HepG2 (cell line): ENCODE results near the gene C3orf18. TPM values are rescaled to one million over a fixed set of nuclear protein-coding genes. Genes with fewer than 3 reads are reported as not detected.

Experiments
- ATAC-seq: fragments of 200-7000 bp; cut with Tn5 transposase; 3 replicates; pipeline ENCODE4 v1.9.1; 2020; ENCODE audit warnings: mild to moderate bottlenecking, moderate library complexity
- BruUV-seq: library from RNA; stranded (reverse); fragments of 400-500 nt; replicated peaks from 2 replicates; lab custom pipeline; 2021; lab: Mats Ljungman, UMichigan
- CTCF ChIA-PET: fragments of 300-600 bp; formaldehyde crosslinking; extraction: SDS; loops from one replicate; lab custom pipeline; 2021; ENCODE audit warnings: low total read pairs, inconsistent platforms, low intra/inter-chr PET ratio; lab: Yijun Ruan, JAX
- POLR2A ChIA-PET: fragments of 350-600 bp; sonication (Branson Sonifier 250); formaldehyde crosslinking; loops from one replicate; lab custom pipeline; 2020; ENCODE audit warnings: antibody characterized with exemption, inconsistent platforms; lab: Yijun Ruan, JAX
- DNase-seq: peaks from one replicate; pipeline ENCODE4 v3.0.0-alpha.2; 2015; ENCODE audit warnings: low spot score
- FAIRE-seq: peaks from 3 replicates; lab custom pipeline; 2011; peaks lifted over from hg19 to GRCh38; lab: Jason Lieb, UNC
- H2AFZ ChIP-seq: one replicate; pipeline ENCODE4 v1.6.1; 2011; ENCODE audit warnings: low read length, inconsistent platforms
- H3K27ac ChIP-seq: fragments of 300-600 bp; 3 replicates; pipeline ENCODE4 v1.8.0; 2011; ENCODE audit warnings: mixed run types, mild to moderate bottlenecking, mixed read lengths, low read length, inconsistent platforms; ENCODE audit not compliant: insufficient read depth; ENCODE audit errors: extremely low read length
- H3K27me3 ChIP-seq, 2 experiments: fragments of 200-600 bp in 1 of 2; 2 replicates in 1 of 2; 3 replicates in 1 of 2; pipeline versions ENCODE4 v1.6.0 to v1.8.0; 2011; ENCODE audit warnings: low read length in 2 of 2, mild to moderate bottlenecking in 2 of 2, moderate library complexity in 2 of 2, inconsistent platforms in 1 of 2; ENCODE audit not compliant: insufficient read depth in 2 of 2, control insufficient read depth in 1 of 2
- H3K36me3 ChIP-seq, 2 experiments: fragments of 200-600 bp in 1 of 2; replicated peaks in 1 of 2; 2 replicates in 1 of 2; 3 replicates in 1 of 2; pipeline versions ENCODE4 v1.5.1 to v1.8.0; 2011; ENCODE audit warnings: low read length in 2 of 2, inconsistent platforms in 1 of 2; ENCODE audit not compliant: insufficient read depth in 2 of 2, control insufficient read depth in 1 of 2
- H3K4me1 ChIP-seq: 2 replicates; pipeline ENCODE4 v1.5.1; 2012; ENCODE audit warnings: low read length, inconsistent platforms; ENCODE audit not compliant: insufficient read depth
- H3K4me2 ChIP-seq: 2 replicates; pipeline ENCODE4 v1.6.0; 2011; ENCODE audit warnings: low read depth, low read length, inconsistent platforms
- H3K4me3 ChIP-seq, 3 experiments: fragments of 200-600 bp in 1 of 3; sonication (generic), shearing (Covaris generic) in 1 of 3; replicated peaks in 1 of 3; 2 replicates each; pipeline ENCODE4 v1.5.1; 2011 to 2016; ENCODE audit warnings: low read length in 3 of 3, inconsistent platforms in 2 of 3, low read depth in 2 of 3, mild to moderate bottlenecking in 2 of 3, control low read depth in 1 of 3, mixed read lengths in 1 of 3; ENCODE audit not compliant: insufficient read depth in 1 of 3
- H3K79me2 ChIP-seq: one replicate; pipeline ENCODE4 v1.6.1; 2011; ENCODE audit warnings: low read length, inconsistent platforms; ENCODE audit not compliant: insufficient read depth
- H3K9ac ChIP-seq: 2 replicates; pipeline ENCODE4 v1.6.0; 2011; ENCODE audit warnings: mild to moderate bottlenecking, low read depth, low read length, inconsistent platforms; ENCODE audit not compliant: insufficient read depth
- H3K9me3 ChIP-seq: 2 replicates; pipeline ENCODE4 v1.5.1; 2012; ENCODE audit warnings: mild to moderate bottlenecking, low read length
- H4K20me1 ChIP-seq: 2 replicates; pipeline ENCODE4 v1.6.0; 2011; ENCODE audit warnings: inconsistent platforms, mild to moderate bottlenecking, low read length, moderate library complexity; ENCODE audit not compliant: insufficient read depth
- ATF7-NPFF ChIP-seq: sonication (generic); formaldehyde crosslinking; IDR thresholded peaks from 2 replicates; pipeline ENCODE4 v1.8.1; 2023; ENCODE audit warnings: mild to moderate bottlenecking, low read depth, missing genetic modification reagents, moderate library complexity
- ETS1 ChIP-seq: sonication (generic); formaldehyde crosslinking; IDR thresholded peaks from 2 replicates; pipeline ENCODE4 v1.4.0; 2020; ENCODE audit warnings: missing genetic modification reagents
- FOXP1 ChIP-seq, 2 experiments: fragments of 450-650 bp in 1 of 2; IDR thresholded peaks; 2 replicates each; pipeline ENCODE4 v1.6.1; 2017 to 2018; ENCODE audit warnings: antibody characterized with exemption in 1 of 2
- PAX8 ChIP-seq: sonication (generic); formaldehyde crosslinking; IDR thresholded peaks from 2 replicates; pipeline ENCODE4 v1.8.0; 2022; ENCODE audit warnings: mild to moderate bottlenecking, missing genetic modification reagents, borderline replicate concordance
- RXRA ChIP-seq: sonication (generic); formaldehyde crosslinking; IDR thresholded peaks from 2 replicates; pipeline ENCODE4 v1.5.1; 2020; ENCODE audit warnings: missing genetic modification reagents
- SMARCC2 ChIP-seq: fragments of 450-650 bp; IDR thresholded peaks from 2 replicates; pipeline ENCODE4 v1.6.1; 2017; ENCODE audit warnings: antibody characterized with exemption, mild to moderate bottlenecking
- SP140L ChIP-seq: sonication (generic); formaldehyde crosslinking; IDR thresholded peaks from 2 replicates; pipeline ENCODE4 v1.4.0; 2020; ENCODE audit warnings: missing genetic modification reagents, borderline replicate concordance
- ZFYVE20 ChIP-seq: sonication (generic); formaldehyde crosslinking; IDR thresholded peaks from 2 replicates; pipeline ENCODE4 v1.8.0; 2023; ENCODE audit warnings: low read depth, mild to moderate bottlenecking, moderate library complexity, missing genetic modification reagents, borderline replicate concordance
- ZIK1 ChIP-seq: sonication (generic); formaldehyde crosslinking; IDR thresholded peaks from 2 replicates; pipeline ENCODE4 v1.5.0; 2020; ENCODE audit warnings: mild to moderate bottlenecking, low read depth, missing genetic modification reagents, borderline replicate concordance
- ZNF619 ChIP-seq: sonication (generic); formaldehyde crosslinking; IDR thresholded peaks from 2 replicates; pipeline ENCODE4 v1.4.0; 2020; ENCODE audit warnings: mild to moderate bottlenecking, missing genetic modification reagents
- WGBS: methylation state at CpG from one replicate; pipeline ENCODE4 v1.1.6; 2017; ENCODE audit warnings: low lambda C conversion rate; 5-methylcytosine and 5-hydroxymethylcytosine counted together
- in situ Hi-C: cut with HindIII; loops from 2 replicates; pipeline ENCODE4 v1.10.0; 2017; ENCODE audit warnings: low pct_unique_long_range_greater_than_20kb; ENCODE audit not compliant: extremely low pct_ligation_motif_present
- intact Hi-C: fragments of 100-400 bp; cut with micrococcal nuclease; formaldehyde crosslinking; loops from one replicate; pipeline ENCODE4 v1.10.0; 2022; ENCODE audit not compliant: unreplicated experiment
- polyA plus RNA-seq, 8 experiments: library from polyadenylated mRNA; depleted of rRNA in 3 of 8; stranded (reverse) in 7 of 8; unstranded in 1 of 8; fragments of >200 nt; fragmentation: Illumina TruSeq in 4 of 8; extraction: Trizol in 4 of 8; gene quantifications; 2 replicates each; pipeline versions ENCODE4 v1.2.1 to v1.2.3, GENCODE V29; 2011 to 2016; ENCODE audit warnings: low read depth in 4 of 8, missing spikeins in 1 of 8, mixed read lengths in 1 of 8; ENCODE audit not compliant: insufficient read depth in 1 of 8
- total RNA-seq, 5 experiments: library from RNA; depleted of rRNA; stranded (reverse); fragments of >200 nt; fragmentation: Illumina TruSeq; extraction: Trizol; gene quantifications; 2 replicates each; pipeline ENCODE4 v1.2.3, GENCODE V29; 2016; ENCODE audit warnings: low read depth in 1 of 5
- TF ChIP-seq, protein P1 (sequence below), 2 experiments: sonication (generic) in 1 of 2; formaldehyde crosslinking in 1 of 2; IDR thresholded peaks; 2 replicates each; pipeline versions ENCODE4 v1.6.1 to v1.9.0; 2014 to 2022; ENCODE audit warnings: antibody characterized with exemption in 1 of 2, borderline replicate concordance in 1 of 2, inconsistent platforms in 1 of 2, low read depth in 1 of 2, missing genetic modification reagents in 1 of 2
- TF ChIP-seq, protein P2 (sequence below): sonication (generic); formaldehyde crosslinking; IDR thresholded peaks from 2 replicates; pipeline ENCODE4 v1.4.0; 2020; ENCODE audit warnings: missing genetic modification reagents
- TF ChIP-seq, protein P3 (sequence below): IDR thresholded peaks from 2 replicates; pipeline ENCODE4 v1.6.1; 2016; ENCODE audit warnings: mild to moderate bottlenecking, missing biosample characterization, missing genetic modification reagents

C3orf18 gene
- total and polyA plus RNA-seq, 2 of the 13 experiments (the other 11 are each of a cell fraction or from before 2014, with no cell fraction given) = 1.6 to 4.8 TPM

DNA sequence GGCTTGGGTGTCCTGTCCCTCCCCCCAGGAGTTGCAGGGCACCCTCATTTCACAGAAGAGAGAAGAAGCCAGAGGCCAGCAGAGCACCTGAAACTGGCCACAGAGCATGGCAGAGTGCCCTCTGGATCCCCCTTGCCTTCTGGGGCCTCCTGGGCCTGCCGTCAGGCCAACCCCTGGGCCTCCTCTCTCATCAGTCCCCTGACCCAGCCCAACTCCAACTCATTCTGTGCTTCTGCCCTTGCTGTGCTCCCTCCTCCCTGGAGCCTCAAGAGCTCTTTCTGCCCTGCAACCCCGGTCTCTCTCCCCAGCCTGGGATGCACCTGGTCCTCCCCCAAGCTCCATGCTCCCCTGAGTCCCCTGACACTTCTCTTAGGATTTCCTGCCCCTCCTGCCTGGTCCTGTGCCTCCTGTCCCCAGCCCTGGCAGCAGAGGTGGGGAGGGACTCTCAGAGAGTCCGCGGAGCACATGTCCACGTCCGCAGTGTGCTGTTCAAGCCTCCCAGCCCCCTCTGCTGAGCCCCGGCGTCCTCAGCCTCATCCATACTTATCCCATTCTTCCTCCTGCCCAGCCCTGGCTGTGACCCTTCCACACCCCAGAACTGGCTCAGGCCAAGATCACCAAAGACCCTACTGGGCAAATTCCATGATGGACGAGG is 33.6 kb downstream of the C3orf18 start (continued):
- TF ChIP-seq ZNF619 = no peak

DNA sequence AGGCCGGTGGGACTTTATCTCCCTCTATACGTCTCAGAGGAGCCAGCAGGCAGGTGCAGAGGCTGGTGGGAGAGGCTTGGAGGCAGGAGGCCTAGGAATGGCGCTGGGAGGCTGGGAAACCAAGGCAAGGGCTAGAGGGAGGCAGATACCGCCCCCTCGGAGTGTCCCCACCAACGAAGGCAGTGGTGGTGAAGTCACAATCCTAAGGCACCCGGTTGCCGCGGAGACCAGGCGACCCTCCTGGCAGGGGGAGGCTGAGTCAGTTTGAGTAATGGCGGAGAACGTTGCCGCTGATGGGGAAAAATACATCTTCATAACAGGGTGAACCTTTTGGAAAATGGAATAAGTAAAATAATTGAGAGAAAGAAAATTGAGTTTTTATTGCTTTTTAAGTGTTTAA is 34.2 kb downstream of the C3orf18 start:
- Histone ChIP-seq H2AFZ (no peak overlapping the region), H3K27ac (no peak overlapping the region), H3K4me3 (no peak overlapping the region), H3K9me3 (no peaks in the 10 kb centered on the region), H3K9ac (no peak overlapping the region), H4K20me1 (no peaks in the 10 kb centered on the region), H3K79me2 (no peaks in the 10 kb centered on the region), H3K4me1 (no peaks in the 10 kb centered on the region), H3K36me3 (no peaks in the 10 kb centered on the region), H3K27me3 (peaks cover 7 to 80% of the 10 kb centered on the region in 2 experiments; a peak in 4 of 5 replicates), H3K4me2 (no peak overlapping the region)
- intact Hi-C loops (no loop called here), in situ Hi-C loops (no loop called here)
- ATAC-seq (no peak), DNase-seq (no peak), FAIRE-seq (no peak)
- ChIA-PET POLR2A (no interaction called here), CTCF (no interaction called here)
- 40% methylated on average over 13 of the region's 13 CpGs for WGBS
- no TSS peak for BruUV-seq
- TF ChIP-seq, protein P1, sequence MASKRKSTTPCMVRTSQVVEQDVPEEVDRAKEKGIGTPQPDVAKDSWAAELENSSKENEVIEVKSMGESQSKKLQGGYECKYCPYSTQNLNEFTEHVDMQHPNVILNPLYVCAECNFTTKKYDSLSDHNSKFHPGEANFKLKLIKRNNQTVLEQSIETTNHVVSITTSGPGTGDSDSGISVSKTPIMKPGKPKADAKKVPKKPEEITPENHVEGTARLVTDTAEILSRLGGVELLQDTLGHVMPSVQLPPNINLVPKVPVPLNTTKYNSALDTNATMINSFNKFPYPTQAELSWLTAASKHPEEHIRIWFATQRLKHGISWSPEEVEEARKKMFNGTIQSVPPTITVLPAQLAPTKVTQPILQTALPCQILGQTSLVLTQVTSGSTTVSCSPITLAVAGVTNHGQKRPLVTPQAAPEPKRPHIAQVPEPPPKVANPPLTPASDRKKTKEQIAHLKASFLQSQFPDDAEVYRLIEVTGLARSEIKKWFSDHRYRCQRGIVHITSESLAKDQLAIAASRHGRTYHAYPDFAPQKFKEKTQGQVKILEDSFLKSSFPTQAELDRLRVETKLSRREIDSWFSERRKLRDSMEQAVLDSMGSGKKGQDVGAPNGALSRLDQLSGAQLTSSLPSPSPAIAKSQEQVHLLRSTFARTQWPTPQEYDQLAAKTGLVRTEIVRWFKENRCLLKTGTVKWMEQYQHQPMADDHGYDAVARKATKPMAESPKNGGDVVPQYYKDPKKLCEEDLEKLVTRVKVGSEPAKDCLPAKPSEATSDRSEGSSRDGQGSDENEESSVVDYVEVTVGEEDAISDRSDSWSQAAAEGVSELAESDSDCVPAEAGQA (IDR thresholded peaks at IDR 0.05; ENCODE audit: low read depth) = no peak
- TF ChIP-seq, protein P1 (CRISPR knock-in tag; IDR thresholded peaks at IDR 0.05; ENCODE audit: borderline replicate concordance) = no peak
- TF ChIP-seq, protein P2, sequence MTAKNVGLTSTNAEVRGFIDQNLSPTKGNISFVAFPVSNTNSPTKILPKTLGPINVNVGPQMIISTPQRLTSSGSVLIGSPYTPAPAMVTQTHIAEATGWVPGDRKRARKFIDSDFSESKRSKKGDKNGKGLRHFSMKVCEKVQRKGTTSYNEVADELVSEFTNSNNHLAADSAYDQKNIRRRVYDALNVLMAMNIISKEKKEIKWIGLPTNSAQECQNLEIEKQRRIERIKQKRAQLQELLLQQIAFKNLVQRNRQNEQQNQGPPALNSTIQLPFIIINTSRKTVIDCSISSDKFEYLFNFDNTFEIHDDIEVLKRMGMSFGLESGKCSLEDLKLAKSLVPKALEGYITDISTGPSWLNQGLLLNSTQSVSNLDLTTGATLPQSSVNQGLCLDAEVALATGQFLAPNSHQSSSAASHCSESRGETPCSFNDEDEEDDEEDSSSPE (CRISPR knock-in tag) = no peak
- TF ChIP-seq PAX8 (CRISPR knock-in tag) = no peak
- no peak for TF ChIP-seq RXRA (CRISPR knock-in tag)
- no peak for TF ChIP-seq FOXP1 (IDR thresholded peaks at IDR 0.05)
- TF ChIP-seq FOXP1 (CRISPR knock-in tag; IDR thresholded peaks at IDR 0.05) = no peak
- TF ChIP-seq ETS1 = no peak
- TF ChIP-seq ZIK1 (CRISPR knock-in tag) = no peak
- TF ChIP-seq SMARCC2 = no peak
- TF ChIP-seq SP140L (CRISPR knock-in tag) = no peak
- TF ChIP-seq, protein P3, sequence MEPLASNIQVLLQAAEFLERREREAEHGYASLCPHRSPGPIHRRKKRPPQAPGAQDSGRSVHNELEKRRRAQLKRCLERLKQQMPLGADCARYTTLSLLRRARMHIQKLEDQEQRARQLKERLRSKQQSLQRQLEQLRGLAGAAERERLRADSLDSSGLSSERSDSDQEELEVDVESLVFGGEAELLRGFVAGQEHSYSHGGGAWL (CRISPR knock-in tag) = no peak
- TF ChIP-seq ZFYVE20 = no peak
- TF ChIP-seq ATF7-NPFF = no peak
